ENCODE data around the gene CACNA1B.
"Not testable (repeated sequence)": the region's sequence is repeated elsewhere in the genome, so short reads cannot be mapped to it uniquely, and the experiment has no call there.

CACNA1B gene

DNA sequence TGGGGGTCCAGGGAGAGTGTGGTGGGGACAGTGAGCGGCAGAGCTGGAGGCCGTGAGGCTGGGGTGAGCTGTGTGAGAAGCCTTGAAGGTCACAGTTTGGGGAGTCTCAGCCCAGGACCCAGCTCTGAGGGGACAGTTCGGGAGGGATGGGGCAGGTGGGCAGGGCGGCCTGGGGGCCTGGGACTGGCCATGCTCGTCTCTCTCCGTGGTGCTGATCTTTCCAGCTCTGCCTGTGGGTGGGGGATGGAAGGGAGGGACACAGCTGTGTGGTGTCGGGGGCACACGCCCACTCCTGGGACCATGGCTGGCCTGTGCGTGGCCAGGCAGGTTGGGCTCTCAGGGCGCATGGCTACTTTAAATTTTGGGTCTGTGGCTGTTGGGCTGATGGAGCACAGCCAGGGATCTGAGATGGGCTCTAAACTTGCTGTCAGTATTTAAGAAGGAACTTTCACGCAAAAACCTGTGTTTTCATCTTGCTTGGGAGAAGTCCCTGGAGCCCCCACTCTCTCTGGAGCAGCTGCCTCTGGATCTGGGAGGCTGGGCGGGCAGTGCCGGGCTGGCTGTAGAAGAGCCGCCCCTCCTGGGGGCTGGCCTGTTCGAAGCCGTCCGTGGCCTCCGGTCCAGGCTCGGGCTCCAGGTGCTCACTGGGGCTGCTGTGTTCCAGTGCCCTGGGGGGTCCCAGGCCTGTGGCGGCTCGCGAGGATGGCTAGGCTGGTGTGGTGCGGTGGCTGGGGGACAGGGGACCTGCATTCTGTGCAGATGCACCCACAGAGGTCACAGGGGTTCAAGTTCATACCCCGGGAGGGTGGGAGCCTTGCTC is 13.4 kb downstream of the CACNA1B start:
- not testable (repeated sequence) for DNase-seq

DNA sequence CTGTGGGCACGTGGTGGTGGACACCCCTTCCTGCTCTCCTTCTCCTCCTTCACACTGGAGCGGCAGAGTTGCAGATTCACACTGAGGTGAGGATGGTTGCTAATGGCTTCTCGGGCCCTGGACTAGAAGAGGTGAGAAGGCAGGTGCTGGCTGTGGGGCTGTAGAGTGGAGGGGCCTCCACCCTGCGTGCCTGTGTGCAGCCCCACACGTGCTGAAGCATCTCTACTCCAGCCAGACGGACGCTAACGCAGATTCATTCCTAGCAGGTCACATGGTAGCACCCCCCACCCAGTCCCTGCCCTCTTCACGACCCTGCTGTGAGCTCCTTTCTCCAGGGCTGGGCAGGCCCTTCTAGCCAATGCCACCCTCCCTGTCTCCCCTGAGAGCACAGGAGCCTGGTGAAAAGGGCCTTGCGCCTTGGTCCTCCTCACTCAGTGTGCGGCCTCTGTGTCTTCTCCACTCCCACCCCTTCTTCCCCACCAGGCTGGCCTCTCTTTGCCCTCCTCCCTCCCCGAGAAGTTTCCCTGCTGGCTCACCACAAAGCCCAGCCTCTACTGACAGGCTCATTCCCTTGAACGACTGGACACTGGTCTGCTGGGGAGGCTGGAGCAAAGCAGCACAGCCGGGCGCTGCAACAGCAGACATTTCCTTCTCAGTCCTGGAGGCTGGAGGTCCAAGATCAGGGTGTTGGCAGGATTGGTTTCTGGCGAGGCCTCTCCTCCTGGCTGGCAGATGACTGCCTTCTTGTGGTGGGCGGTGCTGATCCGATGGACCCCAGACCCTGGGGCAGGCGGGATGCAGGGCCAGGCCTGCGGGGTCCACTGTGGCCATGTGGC is 14.2 kb downstream of the CACNA1B start:
- no peak for DNase-seq

DNA sequence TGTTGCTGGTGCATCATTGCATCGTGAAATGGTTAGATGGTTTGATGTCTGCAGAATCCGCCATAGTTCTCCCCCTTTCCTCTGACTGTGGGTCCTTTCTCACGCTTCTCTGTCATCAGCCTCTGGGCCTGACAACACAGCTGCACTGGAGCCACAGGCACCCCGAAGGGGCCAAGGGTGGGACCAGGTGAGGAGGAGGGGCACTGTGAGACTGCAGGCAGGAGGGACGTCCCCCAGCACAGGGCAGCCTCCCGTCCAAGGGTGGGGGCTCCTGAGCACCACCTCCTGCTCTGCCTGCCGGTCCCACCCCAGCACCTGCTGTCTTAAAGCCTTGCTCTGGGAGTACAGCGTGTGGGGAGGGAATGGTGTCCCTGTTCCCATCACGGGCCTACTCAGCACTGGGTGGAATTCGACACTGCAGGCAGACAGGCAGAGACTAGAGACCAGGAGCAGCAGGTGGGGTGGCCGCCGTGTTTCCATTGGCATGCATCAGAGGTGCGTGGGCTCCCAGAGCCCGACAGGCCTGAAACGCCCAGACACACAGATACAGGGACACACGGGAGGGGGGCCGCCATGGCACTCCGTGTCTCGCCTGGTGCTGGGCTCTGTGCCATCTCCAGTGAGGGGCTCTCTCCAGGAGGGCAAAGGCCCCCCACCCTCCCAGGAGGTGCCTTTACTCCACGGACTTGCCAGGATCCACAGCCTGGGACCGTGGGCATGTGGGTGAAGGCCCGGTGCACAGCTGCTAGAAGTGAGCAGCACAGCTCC is 15.0 kb downstream of the CACNA1B start:
- DNase-seq = no peak

DNA sequence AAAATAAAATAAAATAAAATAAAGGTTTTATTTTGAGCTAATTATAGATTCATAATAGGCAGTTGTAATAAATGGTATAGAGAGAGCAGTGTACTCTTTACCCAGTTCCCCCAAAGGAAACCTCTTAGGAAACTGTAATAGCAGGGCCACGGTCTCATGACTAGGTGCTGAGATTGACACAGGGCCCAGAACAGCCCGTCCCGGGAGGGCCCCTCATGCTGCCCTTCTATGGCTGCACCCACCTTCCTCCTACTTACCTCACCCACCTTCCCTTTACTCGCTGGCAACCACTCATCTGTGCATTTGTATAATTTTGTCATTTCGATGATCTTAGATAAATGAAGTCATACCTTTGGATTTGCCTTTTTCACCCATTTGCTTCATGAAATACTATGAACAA is 16.1 kb downstream of the CACNA1B start:
- no peak for DNase-seq

DNA sequence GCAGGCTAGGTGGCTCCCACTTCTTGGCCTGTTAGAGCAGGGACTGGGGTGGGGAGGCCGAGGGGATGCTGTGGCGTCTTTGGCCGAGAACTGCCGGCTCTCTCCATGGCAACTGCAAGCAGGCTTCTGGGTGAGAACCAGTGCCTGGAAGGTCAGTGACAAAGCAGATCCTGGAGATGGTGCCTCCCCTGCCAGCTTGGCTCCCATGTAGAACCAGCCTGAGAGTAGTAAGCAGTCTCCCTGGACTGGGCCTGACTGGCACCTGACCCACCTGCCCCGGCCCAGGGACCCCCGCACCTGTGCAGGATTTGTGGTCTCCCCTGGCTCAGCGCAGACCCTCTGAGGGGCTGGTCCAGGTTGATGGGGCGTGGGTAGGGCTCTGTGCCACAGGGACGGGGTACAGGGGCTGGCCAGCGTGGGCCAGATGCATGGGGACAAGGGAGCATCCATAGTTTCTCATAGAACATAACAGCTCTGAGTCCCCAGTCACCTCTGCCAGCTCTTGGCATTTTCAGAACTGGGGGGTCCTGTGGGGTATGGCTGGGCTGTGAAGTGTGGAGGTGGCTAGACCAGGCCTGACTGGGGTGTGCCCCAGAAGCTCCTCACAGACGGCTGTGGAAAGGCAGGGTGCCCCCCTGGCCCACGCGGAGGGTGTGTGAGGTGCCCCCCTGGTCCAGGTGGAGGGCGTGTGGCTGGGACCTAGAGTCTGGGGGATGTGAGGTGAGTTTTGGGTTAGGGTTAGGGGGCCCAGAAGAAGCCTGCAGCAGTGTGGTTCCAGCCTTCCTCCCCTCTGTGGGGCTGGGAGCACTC is 22.2 kb downstream of the CACNA1B start:
- DNase-seq = no peak

DNA sequence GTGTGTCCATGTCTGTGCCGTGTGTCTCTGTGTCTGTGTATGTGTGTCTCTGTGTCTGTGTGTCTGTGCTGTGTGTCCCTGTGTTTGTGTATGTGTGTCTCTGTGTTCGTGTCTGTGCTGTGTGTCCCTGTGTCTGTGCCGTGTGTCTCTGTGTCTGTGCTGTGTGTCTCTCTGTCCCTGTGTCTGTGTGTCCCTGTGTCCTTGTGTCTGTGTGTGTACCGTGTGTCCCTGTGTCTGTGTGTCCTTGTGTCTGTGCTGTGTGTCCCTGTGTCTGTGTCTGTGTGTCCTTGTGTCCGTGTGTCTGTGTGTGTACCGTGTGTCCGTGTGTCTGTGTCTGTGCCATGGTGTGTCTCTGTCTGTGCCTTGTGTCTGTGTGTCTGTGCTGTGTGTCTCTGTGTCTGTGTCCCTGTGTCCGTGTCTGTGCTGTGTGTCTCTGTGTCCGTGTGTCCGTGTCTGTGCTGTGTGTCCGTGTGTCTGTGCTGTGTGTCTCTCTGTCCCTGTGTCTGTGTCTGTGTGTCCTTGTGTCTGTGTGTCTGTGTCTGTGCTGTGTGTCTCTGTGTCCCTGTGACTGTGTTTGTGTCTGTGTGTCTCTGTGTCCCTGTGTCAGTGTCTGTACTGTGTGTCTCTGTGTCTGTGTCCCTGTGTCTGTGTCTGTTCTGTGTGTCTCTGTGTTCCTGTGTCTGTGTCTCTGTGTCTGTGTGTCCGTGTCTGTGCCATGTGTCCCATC is 23.2 kb downstream of the CACNA1B start:
- DNase-seq = no peak

DNA sequence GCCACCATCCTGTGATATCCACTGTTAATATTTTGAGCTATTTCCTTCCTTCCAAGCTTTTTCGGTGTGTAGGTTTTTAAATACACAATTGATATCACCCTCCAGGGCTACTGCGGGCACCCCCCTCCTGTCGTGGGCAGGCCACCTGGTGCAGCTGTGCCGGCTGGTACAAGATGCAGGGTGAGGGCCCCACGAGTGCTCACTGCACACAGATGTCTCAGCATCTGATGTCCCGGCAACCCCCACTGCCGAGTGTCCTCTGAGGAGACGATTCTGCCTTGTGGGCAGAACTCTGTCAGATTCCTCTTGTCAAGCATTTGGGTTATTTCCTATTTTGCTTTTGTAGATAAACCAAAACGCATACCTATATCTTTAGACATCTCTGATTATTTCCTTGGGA is 25.1 kb downstream of the CACNA1B start:
- DNase-seq = no peak

DNA sequence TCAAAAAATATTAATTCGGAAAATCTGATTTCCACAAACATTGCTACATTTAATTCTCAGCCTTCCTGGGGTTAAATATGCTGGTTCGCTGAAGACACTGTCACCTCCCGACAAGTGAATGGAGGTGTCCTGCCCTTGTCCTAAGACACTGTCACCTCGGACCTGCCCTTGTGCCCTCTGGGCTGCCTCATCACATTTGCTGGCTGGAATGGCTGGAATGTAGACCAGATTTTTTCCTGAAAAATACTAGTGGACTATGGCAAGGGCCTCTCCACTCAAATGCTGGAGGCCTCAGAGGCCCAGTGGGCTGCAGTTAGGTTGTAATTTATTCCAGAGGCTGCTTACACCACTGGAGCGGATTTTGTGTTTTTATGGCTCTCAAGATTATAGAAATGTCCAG is 28.2 kb downstream of the CACNA1B start:
- no peak for DNase-seq

DNA sequence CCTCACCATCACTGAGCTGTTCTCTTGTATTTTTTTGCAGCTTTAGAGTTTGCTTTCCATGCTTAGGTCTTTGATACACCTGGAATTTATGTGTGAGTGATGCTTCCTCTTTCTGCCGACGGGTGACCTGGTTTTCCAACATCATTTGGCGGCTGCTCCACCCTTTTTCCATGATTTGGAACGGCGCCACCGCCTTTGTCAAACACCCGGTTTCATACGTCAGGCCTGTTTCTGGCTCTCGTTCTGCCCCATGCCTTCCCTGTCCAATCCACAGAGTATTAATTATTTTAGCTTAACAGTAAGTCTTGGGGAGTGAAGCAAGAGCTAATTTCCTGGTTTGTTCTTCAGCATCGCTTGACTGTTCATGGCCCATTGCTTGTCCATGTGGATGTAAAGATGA is 30.2 kb downstream of the CACNA1B start:
- no peak for DNase-seq

DNA sequence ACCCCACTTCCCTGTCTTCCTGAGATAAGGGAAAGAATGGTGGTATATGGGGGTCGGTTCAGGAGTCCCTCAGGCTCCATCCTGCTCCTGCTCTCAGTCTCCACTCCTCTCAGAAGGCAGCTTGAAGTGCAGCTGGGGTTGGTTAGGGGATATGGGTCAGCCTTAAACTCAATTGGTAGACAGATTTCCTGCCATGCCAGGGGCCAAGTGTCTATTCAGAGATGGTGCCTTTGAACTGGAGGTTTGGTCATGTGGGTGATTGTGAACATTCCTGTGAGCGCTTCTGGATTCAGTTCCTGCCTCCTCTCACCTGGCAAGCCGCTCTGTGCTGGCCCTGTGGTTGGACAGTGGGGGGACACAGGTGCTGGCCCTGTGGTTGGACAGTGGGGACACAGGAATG is 35.1 kb downstream of the CACNA1B start:
- DNase-seq = no peak

DNA sequence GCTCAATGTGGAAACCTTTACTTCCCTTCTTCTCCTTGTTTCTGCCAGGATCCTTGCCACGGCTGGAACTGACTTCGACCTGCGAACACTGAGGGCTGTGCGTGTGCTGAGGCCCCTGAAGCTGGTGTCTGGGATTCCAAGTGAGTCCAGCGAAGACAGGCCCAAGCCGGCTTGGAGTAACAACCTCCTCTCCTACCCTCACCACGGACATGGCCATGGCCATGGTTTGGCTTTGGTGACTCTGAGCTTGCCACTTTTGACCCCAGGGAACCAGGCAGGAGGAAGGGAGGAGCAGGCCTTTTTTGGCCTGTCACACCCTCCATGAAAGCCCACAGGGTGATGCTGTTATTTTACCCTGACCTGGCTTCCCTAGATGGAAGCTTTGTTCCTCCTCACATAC is 35.5 kb downstream of the CACNA1B start:
- no peak for DNase-seq

DNA sequence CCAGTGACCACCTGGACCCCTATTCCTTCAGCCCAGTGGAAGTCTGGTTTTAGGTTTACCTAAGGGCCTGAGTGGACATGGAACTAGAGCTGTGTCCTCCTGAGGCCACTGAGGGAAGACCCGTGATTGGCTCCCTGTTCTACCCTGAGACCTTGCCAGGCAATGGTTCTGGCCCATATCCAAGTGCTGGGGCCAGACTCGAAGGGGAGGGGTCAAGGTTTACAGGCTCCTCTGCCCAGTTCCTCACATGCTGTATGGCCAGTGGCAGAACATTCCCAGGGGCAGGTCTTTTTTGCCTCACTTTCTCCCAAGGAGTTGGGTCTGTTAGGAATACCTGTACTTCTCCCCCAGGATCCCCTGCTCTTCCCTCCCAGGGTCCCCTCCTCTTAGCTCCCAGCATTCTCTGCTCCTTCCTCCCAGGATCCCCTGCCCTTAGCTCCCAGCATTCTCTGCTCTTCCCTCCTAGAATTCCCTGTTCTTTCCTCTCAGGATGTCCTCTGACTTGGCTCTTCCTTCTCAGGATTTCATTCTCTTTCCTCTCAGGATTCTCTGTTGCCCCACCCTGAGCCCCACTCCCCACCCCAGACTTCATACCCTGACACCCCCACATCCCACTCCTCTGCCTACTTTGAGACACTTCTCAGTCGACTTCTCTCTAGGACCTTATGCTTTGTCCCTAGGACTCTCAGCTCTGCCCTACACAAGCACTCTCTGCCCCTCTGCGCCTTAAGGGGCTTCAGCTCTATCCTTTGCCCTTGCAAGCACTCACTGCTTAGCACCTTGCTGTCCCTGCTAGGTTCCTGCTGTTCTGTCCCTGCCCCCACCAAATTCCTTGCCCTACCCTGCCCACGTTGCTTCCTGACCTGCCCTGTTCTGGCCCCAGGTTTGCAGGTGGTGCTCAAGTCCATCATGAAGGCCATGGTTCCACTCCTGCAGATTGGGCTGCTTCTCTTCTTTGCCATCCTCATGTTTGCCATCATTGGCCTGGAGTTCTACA is 36.5 kb downstream of the CACNA1B start:
- DNase-seq = no peak

DNA sequence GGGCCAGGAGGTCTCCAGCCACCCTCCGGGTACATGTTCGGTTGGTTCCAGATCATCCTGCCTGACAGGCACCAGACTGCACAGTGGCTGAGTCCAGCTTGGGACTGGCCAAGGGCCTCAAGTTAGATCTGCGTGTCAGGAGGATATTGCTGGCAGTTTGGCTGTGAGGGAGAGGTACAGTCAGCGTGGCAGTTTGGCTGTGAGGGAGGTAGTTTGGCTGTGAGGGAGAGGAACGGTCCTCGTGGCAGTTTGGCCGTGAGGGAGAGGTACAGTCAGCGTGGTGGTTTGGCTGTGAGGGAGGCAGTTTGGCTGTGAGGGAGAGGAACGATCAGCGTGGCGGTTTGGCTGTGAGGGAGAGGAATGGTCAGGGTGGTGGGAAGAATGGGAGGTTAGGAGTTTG is 39.0 kb downstream of the CACNA1B start:
- no peak for DNase-seq

DNA sequence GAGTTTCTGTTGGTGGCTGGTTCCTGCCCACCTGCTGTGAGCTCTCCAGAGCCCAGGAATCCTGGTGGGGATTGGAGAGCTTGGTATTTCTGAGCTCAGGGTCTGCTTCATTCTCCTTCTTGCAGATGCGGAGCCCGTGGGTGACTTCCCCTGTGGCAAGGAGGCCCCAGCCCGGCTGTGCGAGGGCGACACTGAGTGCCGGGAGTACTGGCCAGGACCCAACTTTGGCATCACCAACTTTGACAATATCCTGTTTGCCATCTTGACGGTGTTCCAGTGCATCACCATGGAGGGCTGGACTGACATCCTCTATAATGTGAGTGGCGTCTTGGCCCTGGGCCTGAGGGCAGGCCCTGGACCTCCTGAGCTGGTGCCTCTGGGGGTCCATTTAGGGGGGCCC is 39.5 kb downstream of the CACNA1B start:
- no peak for DNase-seq

DNA sequence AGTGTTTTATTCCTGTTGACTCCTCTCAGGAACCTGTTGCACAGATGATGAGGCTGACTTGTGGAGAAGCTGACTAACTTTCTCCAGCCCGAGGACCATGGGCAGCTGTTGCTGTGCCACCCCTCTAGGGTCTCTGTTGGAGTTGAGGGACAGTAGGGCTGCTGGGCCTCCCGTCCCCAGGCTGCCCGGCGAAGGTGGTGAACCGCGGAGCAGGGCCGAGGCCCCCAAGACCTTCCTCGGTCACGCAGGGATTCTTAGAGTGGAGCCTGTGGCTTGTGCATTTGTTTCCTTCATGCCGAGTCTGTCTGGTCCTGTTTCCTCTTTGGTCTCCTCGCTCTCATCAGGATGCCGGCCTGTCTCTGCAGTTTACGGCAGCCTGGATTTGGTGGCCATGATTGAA is 40.2 kb downstream of the CACNA1B start:
- no peak for DNase-seq

DNA sequence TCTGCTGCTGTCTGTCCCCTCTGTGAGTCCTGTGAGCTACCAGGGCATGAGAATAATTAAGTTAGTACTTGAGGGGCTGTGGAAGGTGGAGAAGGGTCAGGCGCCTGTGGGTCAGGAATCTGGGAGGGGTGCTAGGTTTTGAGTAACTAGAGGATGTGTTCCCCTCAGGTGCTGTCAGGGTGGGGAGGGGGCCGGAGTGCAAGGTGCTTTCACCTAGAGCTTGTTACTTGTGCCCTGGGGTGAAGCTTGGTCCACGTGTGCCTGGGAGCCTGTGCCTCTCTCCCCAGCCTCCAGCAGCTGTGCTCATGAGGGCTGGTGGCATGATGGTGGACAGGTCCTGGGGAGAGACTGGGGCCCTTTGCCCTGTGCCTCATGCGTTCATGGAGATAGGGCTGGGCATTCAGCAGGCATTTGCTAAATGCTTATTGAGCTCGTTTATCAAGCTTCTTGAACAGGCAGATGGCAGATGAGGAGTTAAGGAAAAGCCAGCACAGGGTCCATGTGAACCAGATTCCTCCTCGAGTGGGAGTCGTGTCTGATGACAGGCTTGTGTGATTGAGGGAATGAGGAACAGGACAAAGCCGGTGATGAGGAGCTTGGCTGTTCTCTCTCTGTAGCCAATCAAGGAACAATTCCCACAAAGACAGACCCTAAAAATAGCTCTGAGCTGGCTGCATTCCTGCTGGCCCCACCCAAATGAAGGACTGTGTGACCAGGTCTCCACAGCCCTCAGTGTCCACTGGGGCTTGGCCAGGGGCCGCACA is 40.9 kb downstream of the CACNA1B start:
- no peak for DNase-seq

DNA sequence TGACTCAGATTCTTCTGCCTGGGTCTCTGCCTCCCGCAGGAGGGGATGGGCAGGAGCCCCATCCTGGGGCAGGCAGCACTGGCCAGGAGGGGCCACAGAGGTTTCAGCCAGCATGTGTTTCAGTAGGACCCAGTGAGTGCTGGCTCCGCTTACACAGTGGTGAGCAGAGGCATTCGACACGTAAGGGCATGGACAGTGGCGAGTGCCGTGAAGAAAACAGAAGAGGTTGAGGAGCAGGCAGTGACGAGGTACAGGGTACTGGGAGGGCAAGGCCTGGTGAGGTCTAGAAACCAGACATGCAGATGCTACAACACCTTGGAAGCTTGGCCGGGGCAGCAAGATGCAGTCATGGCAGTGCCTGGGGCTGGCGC is 41.5 kb downstream of the CACNA1B start:
- no peak for DNase-seq

DNA sequence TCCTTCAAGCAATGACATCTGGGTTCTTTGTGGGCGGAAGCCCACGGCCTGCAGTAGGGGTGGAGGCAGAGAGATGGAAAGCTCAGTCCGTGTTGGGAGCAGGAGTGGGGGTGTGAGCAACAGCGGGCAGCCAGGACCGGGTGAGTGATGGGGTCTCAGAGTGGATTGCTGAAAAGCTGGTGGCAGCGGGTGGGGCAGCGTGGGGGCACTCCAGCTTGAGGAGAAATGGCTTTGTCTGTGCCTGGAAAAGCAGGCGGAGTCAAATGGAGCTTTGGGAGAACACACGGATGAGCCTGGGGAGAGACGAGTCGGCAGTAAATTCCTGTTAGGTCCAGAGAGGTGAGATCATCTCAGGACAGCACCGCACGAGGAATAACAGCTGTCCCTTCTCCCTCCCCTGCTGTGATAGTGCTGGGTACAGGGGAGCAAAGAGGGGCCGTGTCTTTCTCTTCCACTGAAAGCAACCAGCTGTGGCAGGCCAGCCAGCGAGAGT is 42.1 kb downstream of the CACNA1B start:
- no peak for DNase-seq

DNA sequence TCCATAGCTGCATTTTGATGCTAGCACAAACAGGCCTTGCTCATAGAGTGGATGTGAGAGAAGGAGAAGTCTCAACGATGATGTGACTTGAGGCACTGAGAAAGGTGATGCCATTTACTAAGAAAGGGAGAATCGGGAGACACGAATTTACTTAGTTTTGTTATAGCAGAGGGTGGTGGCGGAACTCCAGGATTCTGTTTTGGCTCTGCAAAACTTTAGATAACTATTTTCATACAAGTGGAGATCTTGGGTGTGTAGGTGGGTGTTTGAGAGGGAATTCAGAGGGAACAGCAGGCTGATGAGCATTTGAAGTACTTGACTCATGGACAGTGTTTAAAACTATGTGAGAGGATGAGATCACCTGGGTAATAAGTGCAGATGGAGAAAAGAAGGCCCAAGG is 43.2 kb downstream of the CACNA1B start:
- DNase-seq = no peak

DNA sequence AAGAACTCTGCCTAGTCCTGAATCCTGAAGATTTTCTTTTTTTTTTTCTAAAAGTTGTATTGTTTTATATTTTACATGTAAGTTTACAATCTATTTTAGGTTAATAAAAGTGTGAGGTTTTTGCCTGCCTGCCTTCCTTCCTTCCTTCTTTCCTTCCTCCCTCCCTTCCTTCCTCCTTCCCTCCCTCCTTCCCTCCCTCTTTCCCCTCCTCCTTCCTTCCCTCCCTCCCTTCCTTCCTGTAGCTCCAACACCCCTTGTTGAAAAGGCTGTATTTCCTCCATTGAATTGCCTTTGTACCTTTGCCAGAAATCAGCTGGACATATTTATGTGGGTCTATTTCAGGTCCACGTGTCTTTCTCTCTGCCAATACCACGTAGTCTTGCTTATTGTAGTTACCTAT is 46.6 kb downstream of the CACNA1B start:
- no peak for DNase-seq

Measured in DMS79 treated with DMSO at 0.1 percent for 48 hours (cell line).